H1 (cell line): ENCODE results near the gene TFAP2E. TPM values are rescaled to one million over a fixed set of nuclear protein-coding genes. Genes with fewer than 3 reads are reported as not detected.

ENCODE experiments used
- CHD7 ChIP-seq: fragments of 300-600 bp; sonication (generic); IDR thresholded peaks from 2 replicates; pipeline ENCODE4 v1.7.1; 2012; ENCODE audit warnings: low read length, moderate library complexity, mild to moderate bottlenecking, inconsistent platforms; ENCODE audit not compliant: insufficient replicate concordance
- E2F6 ChIP-seq: IDR thresholded peaks from 2 replicates; pipeline ENCODE4 v1.6.1; 2012; ENCODE audit warnings: inconsistent platforms
- EGR1 ChIP-seq: IDR thresholded peaks from 2 replicates; pipeline ENCODE4 v1.6.1; 2011; ENCODE audit warnings: low read depth, low read length, borderline replicate concordance
- EZH2 ChIP-seq: fragments of 200-600 bp; sonication (generic); IDR thresholded peaks from 2 replicates; pipeline ENCODE4 v1.7.1; 2012; ENCODE audit warnings: low read depth, mild to moderate bottlenecking, moderate library complexity, low read length, inconsistent platforms; ENCODE audit not compliant: severe bottlenecking
- KDM4A ChIP-seq: IDR thresholded peaks from one replicate; pipeline ENCODE4 v1.7.1; 2012; ENCODE audit warnings: low read depth, mild to moderate bottlenecking, moderate library complexity, low read length, inconsistent platforms; ENCODE audit not compliant: severe bottlenecking
- MAX ChIP-seq: IDR thresholded peaks from 2 replicates; pipeline ENCODE4 v1.6.1; 2012; ENCODE audit warnings: inconsistent platforms
- SUZ12 ChIP-seq: fragments of 200-600 bp; sonication (generic); IDR thresholded peaks from 2 replicates; pipeline ENCODE4 v1.6.1; 2012; ENCODE audit warnings: mild to moderate bottlenecking, inconsistent platforms, low read length, moderate library complexity, mixed read lengths
- polyA plus RNA-seq, 7 experiments: library from polyadenylated mRNA; depleted of rRNA in 3 of 7; stranded (reverse) in 5 of 7; unstranded in 2 of 7; fragments of >200 nt in 5 of 7; fragments of 200-250 nt in 2 of 7; gene quantifications; 1 replicate in 5 of 7; 2 replicates in 1 of 7; 4 replicates in 1 of 7; pipeline versions ENCODE4 v1.2.1 to v1.2.3, GENCODE V29; 2011 to 2013; ENCODE audit warnings: missing spikeins in 2 of 7, mixed read lengths in 2 of 7
- total RNA-seq: library from RNA; stranded (reverse); fragmentation: NEBNext Ultra II Directional; extraction: Animal tissue kit (Norgen Biotek cat#: 25700); gene quantifications from 2 replicates; pipeline ENCODE4 v1.2.1, GENCODE V29; 2021

TFAP2E gene
- total and polyA plus RNA-seq, 2 of the 8 experiments (the other 6 are each of a cell fraction or from before 2014, with no cell fraction given), result 0.24 to 0.50 TPM

- TF ChIP-seq CHD7 (no peak), MAX (peak; percentile 23), SUZ12 (peak; percentile 91), EZH2 (peak; percentile 90), EGR1 (peak; percentile 78; the same call in 1 of the 2 replicates), E2F6 (peak; percentile 62), KDM4A (peak; percentile 71)
Measured at GRCh38 chr1:35577071-35577998, 4.2 kb downstream of the TFAP2E start (continued).
